Retinal pigment epithelial cell (primary cell): ENCODE data around the gene KLHL17.

Experiments used
- DNase-seq: peaks from one replicate; pipeline ENCODE4 v3.0.0-alpha.2; 2010; ENCODE audit warnings: low read depth
- H3K4me3 ChIP-seq: 2 replicates; pipeline ENCODE4 v1.5.1; 2011; ENCODE audit warnings: mild to moderate bottlenecking, low read length, control low read depth, moderate library complexity
- TF ChIP-seq, protein P1 (sequence below): conservative IDR thresholded peaks from 2 replicates; pipeline ENCODE4 v1.5.1; 2011; ENCODE audit warnings: low read depth, low read length, control low read depth, inconsistent platforms

Gene KLHL17

GRCh38 chr1:978069-978834, 17.9 kb downstream of the KLHL17 start:
- H3K4me3 ChIP-seq = no peak overlapping the region

DNA sequence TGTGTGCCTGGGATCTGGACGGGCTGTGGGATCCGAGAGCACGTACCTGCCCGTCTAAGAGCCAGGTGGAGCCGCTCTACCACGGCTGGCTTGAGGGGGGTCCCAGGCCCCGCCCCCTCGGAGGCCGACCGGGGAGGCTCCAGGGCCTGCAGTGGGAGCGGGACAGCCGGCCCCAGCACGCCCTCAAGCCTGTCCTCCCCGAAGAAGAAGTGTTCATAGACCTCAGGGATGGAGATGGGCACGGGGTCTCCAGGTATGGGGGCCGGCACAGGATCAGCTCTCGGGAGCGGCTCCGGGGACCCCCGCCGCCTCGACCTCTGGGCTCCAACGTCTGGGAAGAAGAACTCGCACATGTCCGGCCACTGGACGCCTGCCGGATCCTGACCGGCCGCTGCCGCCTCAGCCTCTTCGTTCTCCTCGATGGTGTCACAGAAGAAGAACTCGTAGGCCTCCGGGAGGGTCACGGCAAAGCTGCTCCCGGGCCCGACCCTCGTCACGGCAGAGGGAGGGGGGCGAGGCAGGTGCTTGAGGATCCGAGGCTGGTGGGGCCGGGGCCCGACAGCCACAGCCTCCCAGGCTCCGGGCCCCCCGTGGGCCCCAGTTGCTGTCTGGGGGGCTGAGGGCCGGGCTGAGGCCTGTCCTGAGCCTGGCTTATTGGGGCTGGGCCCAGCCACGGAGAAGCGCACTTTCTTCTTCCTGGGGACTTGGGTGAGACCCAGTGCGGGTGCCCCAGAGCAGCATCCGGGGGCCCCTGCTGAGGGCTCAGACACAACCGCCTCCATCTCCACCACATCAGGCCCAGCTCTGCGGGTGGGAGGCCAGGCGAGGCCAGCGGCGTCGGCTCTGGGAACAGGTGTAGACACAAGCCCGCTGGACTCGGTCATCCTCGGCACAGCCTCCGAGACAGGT, 18.7 kb downstream of the KLHL17 start:
- no peak for DNase-seq
- TF ChIP-seq, protein P1, sequence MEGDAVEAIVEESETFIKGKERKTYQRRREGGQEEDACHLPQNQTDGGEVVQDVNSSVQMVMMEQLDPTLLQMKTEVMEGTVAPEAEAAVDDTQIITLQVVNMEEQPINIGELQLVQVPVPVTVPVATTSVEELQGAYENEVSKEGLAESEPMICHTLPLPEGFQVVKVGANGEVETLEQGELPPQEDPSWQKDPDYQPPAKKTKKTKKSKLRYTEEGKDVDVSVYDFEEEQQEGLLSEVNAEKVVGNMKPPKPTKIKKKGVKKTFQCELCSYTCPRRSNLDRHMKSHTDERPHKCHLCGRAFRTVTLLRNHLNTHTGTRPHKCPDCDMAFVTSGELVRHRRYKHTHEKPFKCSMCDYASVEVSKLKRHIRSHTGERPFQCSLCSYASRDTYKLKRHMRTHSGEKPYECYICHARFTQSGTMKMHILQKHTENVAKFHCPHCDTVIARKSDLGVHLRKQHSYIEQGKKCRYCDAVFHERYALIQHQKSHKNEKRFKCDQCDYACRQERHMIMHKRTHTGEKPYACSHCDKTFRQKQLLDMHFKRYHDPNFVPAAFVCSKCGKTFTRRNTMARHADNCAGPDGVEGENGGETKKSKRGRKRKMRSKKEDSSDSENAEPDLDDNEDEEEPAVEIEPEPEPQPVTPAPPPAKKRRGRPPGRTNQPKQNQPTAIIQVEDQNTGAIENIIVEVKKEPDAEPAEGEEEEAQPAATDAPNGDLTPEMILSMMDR = no peak
- no peak overlapping the region for H3K4me3 ChIP-seq

More at GRCh38 chr1:978069-978834, 17.9 kb downstream of the KLHL17 start:
- DNase-seq = no peak
- TF ChIP-seq, protein P1 = no peak

- TF ChIP-seq, protein P1 = no peak
- H3K4me3 ChIP-seq = no peak overlapping the region
- no peak for DNase-seq
Measured at GRCh38 chr1:979744-980072, 19.3 kb downstream of the KLHL17 start.

- no peak for DNase-seq
- H3K4me3 ChIP-seq = no peak overlapping the region
- TF ChIP-seq, protein P1 = no peak
Measured at GRCh38 chr1:980137-980571, 19.8 kb downstream of the KLHL17 start.

GRCh38 chr1:980602-981395, 20.4 kb downstream of the KLHL17 start:
- no peak for DNase-seq
- TF ChIP-seq, protein P1 = no peak
- no peak overlapping the region for H3K4me3 ChIP-seq

DNA sequence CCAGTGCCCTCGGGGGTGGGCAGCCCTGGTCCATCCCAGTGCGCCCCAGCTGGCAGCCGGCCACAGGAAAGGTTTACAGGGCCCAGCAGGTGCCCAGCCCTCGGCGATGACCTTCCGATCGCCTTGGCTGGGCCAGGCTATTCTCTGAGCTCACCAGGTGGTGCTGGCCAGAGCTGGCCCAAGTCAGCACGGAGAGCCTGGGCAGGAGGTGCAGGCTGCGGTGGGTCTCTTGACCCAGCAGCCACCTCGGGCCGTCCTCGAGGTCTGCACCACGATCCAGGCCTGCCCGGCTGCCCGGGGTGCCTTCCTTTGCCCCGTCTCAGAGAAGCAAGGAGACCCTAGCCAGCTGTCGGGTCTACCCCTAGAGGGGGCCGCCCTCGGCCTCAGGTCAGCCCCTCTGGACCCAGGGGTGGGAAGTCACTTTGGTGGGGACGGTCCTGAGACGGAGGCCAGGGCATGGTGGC, 21.1 kb downstream of the KLHL17 start:
- no peak overlapping the region for H3K4me3 ChIP-seq
- TF ChIP-seq, protein P1 = no peak
- DNase-seq = no peak
